Measurements from ENCODE around the gene UHRF1.
"Not testable (repeated sequence)": the region's sequence is repeated elsewhere in the genome, so short reads cannot be mapped to it uniquely, and the experiment has no call there.

The UHRF1 gene

DNA sequence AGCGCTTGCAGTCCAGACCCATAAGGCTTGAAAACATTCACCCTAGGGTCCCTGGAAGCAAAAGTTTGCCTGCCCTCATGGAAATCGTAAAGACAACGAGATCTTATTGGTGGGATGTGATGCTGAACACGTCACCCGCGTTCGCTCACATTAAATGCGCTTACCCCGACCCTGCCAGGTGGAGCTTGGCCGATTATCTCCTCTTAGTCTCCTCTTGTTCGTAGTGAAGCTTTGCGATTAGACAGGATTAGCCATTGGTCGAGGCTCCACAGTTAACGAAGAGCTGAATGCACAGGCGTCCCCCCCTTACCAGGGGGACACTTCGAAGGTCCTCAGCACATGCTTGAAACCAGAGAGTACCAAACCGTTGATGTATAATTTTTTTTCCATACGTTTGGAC lies 43.6 kb downstream of the UHRF1 start:
- no peak for TF ChIP-seq POLR2A (IDR thresholded peaks at IDR 0.05; ENCODE audit: low read depth, low read length)
- TF ChIP-seq POU2F2 (IDR thresholded peaks at IDR 0.05; ENCODE audit: low read depth, low read length) = no peak
- no peak for TF ChIP-seq POLR2AphosphoS5 (IDR thresholded peaks at IDR 0.05; ENCODE audit: low read depth, low read length)
- no peak for TF ChIP-seq PAX5 (IDR thresholded peaks at IDR 0.05; ENCODE audit: insufficient read depth, low read length, severe bottlenecking)
- TF ChIP-seq TAF1 (IDR thresholded peaks at IDR 0.05; ENCODE audit: low read depth, low read length) = no peak
- TF ChIP-seq SPI1 (IDR thresholded peaks at IDR 0.05; ENCODE audit: low read depth, low read length) = no peak
- DNase-seq (ENCODE audit: insufficient read length, low spot score) (no peak), FAIRE-seq (no peak)

DNA sequence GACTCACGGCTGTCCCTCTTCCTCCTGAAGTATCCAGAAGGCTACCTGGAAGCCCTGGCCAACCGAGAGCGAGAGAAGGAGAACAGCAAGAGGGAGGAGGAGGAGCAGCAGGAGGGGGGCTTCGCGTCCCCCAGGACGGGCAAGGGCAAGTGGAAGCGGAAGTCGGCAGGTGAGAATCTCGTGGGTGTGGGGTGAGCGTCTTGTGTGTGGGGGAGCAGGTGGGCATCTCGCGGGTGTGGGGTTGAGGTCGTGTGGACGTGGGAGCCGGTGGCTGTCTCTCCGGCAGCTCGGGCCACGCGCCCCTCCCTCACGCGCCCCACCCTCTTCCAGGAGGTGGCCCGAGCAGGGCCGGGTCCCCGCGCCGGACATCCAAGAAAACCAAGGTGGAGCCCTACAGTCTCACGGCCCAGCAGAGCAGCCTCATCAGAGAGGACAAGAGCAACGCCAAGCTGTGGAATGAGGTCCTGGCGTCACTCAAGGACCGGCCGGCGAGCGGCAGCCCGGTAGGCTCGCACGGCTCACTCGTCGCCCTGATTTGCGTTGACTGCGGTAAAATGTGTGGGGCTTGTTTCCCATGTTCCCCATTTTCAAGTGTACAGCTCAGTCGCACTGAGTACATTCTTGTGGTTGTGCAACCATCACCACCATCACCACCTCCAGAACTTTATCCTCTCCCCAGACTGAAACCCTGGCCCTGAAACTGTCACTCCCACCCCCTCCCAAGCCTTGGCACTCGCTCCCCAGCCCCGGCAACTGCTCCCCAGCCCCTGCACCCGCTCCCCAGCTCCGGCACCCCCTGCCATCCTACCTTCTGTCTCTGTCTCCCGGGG lies 45.2 kb downstream of the UHRF1 start:
- FAIRE-seq = not testable (repeated sequence)

DNA sequence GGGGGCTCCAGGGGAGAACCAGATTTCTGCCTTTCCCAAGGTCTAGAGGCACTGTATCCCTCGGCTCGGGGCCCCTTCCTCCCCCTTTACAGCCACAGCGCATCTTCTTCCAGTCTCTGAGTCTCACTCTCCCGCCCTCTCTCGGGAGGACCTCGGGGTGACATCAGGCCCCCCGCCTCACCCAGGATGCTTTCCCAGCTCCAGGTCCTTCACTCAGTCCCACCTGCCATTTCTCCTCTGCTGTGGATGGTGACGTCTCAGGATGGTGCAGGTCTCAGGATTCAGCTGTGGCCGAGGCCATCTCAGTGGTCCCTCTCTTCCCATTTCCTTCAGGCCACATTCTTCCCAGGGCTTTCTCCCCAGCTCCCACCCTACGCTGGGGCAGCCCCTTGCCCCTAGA lies 46.0 kb downstream of the UHRF1 start:
- TF ChIP-seq PAX5 (IDR thresholded peaks at IDR 0.05; ENCODE audit: insufficient read depth, low read length, severe bottlenecking) = no peak
- no peak for TF ChIP-seq TAF1 (IDR thresholded peaks at IDR 0.05; ENCODE audit: low read depth, low read length)
- TF ChIP-seq POU2F2 (IDR thresholded peaks at IDR 0.05; ENCODE audit: low read depth, low read length) = no peak
- TF ChIP-seq POLR2A (IDR thresholded peaks at IDR 0.05; ENCODE audit: low read depth, low read length) = no peak
- no peak for TF ChIP-seq SPI1 (IDR thresholded peaks at IDR 0.05; ENCODE audit: low read depth, low read length)
- no peak for TF ChIP-seq POLR2AphosphoS5 (IDR thresholded peaks at IDR 0.05; ENCODE audit: low read depth, low read length)
- FAIRE-seq (no peak), DNase-seq (ENCODE audit: insufficient read length, low spot score) (no peak)

More for the DNA sequence above, 45.2 kb downstream of the UHRF1 start:
- DNase-seq (ENCODE audit: insufficient read length, low spot score) = not testable (repeated sequence)

DNA sequence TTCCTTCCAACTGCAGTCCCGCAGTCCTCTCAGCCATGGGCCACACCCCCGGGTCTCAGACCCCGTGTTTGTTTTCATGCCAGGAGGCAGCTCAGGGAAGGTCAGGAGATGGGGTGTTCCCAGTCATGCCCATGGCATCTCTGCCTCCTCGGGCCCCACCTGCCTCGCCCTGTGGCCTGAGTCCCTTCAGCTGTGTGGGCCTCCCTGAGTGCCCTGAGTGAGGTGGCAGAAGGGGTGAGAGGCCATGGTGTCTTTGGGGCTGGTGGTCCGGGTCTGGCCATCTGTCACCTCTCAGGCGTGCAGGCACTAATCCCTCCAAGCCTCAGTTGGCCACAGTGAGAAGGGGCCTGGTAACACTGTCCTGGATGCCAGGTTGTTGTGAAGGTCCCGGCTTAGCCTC lies 48.7 kb downstream of the UHRF1 start:
- TF ChIP-seq TAF1 (IDR thresholded peaks at IDR 0.05; ENCODE audit: low read depth, low read length) = no peak
- no peak for TF ChIP-seq POLR2AphosphoS5 (IDR thresholded peaks at IDR 0.05; ENCODE audit: low read depth, low read length)
- TF ChIP-seq POU2F2 (IDR thresholded peaks at IDR 0.05; ENCODE audit: low read depth, low read length) = no peak
- no peak for TF ChIP-seq POLR2A (IDR thresholded peaks at IDR 0.05; ENCODE audit: low read depth, low read length)
- no peak for FAIRE-seq
- no peak for DNase-seq (ENCODE audit: insufficient read length, low spot score)

DNA sequence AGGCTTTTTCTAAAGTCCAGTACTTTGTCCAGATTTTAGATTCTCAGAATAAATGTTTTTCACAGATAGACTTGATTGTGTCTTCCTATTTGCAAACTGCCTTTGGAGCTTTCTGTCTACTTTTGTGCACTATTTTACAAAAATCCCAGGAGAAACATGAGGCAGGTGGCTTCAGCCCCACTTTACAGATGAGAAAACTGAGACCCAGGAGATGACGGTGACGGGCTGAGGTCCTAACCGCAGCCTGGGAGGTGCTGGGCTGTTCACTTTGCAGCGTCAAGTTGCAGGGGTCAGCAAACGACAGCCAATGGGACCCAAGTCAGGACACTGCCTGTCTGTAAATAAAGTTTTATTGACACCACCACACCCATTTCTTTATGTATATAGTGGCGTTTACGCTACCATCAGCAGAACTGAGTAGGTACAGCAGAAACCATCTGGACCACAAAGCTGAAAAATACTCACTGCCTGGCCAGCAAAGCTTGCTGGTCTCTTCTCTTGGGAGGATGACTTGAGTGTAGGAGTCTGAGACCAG lies 52.9 kb downstream of the UHRF1 start:
- TF ChIP-seq POLR2AphosphoS5 (IDR thresholded peaks at IDR 0.05; ENCODE audit: low read depth, low read length) (no peak), TAF1 (IDR thresholded peaks at IDR 0.05; ENCODE audit: low read depth, low read length) (no peak), SPI1 (IDR thresholded peaks at IDR 0.05; ENCODE audit: low read depth, low read length) (no peak), PAX5 (IDR thresholded peaks at IDR 0.05; ENCODE audit: insufficient read depth, low read length, severe bottlenecking) (no peak), POLR2A (IDR thresholded peaks at IDR 0.05; ENCODE audit: low read depth, low read length) (no peak), POU2F2 (IDR thresholded peaks at IDR 0.05; ENCODE audit: low read depth, low read length) (no peak)
- DNase-seq (ENCODE audit: insufficient read length, low spot score) (no peak), FAIRE-seq (no peak)

DNA sequence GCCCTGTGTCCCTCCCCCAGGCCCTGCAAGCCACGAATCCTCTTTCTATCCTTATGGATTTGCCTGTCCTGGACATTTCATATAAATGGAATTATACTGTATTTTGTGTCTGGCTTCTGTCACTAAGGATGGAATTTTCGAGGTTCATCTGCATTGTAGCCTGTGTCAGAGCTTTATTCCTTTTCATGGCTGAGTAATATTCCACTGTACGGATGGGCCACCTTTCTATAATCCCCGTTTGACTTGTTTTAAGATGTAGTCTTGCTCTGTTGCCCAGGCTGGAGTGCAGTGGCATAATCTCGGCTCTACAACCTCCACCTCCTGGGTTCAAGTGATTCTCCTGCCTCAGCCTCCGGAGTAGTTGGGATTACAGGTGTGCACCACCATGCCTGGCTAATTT lies 55.8 kb downstream of the UHRF1 start:
- DNase-seq (ENCODE audit: insufficient read length, low spot score) (no peak), FAIRE-seq (no peak)

DNA sequence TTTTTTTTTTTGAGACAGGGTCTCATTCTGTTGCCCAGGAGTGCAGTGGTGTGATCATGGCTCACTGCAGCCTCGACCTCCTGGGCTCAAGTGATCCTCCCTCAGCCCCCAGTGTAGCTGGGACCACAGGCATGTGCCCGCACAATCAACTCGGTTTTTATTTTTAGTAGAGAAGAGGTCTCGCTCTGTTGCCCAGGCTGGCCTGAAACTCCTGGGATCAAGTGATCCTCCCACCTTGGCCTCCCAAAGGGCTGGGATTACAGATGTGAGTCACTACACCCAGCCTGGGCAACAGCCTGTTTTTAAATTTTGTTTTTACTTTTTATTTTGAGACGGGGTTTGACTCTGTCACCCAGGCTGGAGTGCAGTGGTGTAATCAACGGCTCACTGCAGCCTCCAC lies 57.3 kb downstream of the UHRF1 start:
- DNase-seq (ENCODE audit: insufficient read length, low spot score) (no peak), FAIRE-seq (no peak)
- TF ChIP-seq POLR2A (IDR thresholded peaks at IDR 0.05; ENCODE audit: low read depth, low read length) (no peak), POLR2AphosphoS5 (IDR thresholded peaks at IDR 0.05; ENCODE audit: low read depth, low read length) (no peak), SPI1 (IDR thresholded peaks at IDR 0.05; ENCODE audit: low read depth, low read length) (no peak), POU2F2 (IDR thresholded peaks at IDR 0.05; ENCODE audit: low read depth, low read length) (no peak), TAF1 (IDR thresholded peaks at IDR 0.05; ENCODE audit: low read depth, low read length) (no peak), PAX5 (IDR thresholded peaks at IDR 0.05; ENCODE audit: insufficient read depth, low read length, severe bottlenecking) (no peak)

More for the DNA sequence above, 55.8 kb downstream of the UHRF1 start:
- TF ChIP-seq PAX5 (IDR thresholded peaks at IDR 0.05; ENCODE audit: insufficient read depth, low read length, severe bottlenecking) = no peak
- no peak for TF ChIP-seq TAF1 (IDR thresholded peaks at IDR 0.05; ENCODE audit: low read depth, low read length)
- TF ChIP-seq POU2F2 (IDR thresholded peaks at IDR 0.05; ENCODE audit: low read depth, low read length) = no peak
- no peak for TF ChIP-seq POLR2AphosphoS5 (IDR thresholded peaks at IDR 0.05; ENCODE audit: low read depth, low read length)
- TF ChIP-seq POLR2A (IDR thresholded peaks at IDR 0.05; ENCODE audit: low read depth, low read length) = no peak
- TF ChIP-seq SPI1 (IDR thresholded peaks at IDR 0.05; ENCODE audit: low read depth, low read length) = no peak

DNA sequence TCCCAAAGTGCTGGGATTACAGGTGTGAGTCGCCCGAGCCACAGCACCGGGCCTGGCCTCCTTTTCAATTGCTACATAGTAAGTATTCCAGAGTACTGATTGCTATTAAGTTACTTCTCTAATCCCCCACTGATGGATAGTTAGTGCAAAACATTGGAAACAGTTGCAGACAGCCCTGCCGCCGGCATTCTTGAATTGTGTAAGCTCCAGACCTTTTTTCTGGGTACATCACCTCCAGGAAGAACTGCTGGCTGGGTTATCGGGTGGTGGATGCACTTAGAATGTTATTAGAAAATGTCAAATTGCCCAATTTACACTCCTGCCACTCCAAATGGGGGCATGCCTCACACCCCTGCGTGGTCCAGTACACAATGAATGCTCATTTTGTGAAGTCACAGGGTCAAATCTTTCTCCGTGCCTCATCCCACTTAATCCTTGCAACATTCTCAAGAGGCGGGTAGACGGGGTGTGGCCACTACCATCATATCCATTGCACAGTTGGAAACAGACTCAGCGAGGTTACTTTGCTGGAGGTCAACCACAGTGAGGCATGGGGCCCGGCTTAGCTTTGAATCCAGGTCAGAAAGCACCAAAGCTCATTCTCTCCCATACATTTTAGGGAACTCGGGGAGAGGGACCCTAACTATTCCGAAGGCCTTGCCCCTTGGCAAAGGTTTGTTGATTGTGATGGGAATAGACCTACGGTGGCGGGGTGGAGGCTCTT lies 58.6 kb downstream of the UHRF1 start:
- no peak for TF ChIP-seq SPI1 (IDR thresholded peaks at IDR 0.05; ENCODE audit: low read depth, low read length)
- TF ChIP-seq POU2F2 (IDR thresholded peaks at IDR 0.05; ENCODE audit: low read depth, low read length) = no peak
- TF ChIP-seq POLR2A (IDR thresholded peaks at IDR 0.05; ENCODE audit: low read depth, low read length) = no peak
- TF ChIP-seq PAX5 (IDR thresholded peaks at IDR 0.05; ENCODE audit: insufficient read depth, low read length, severe bottlenecking) = no peak
- TF ChIP-seq TAF1 (IDR thresholded peaks at IDR 0.05; ENCODE audit: low read depth, low read length) = no peak
- no peak for TF ChIP-seq POLR2AphosphoS5 (IDR thresholded peaks at IDR 0.05; ENCODE audit: low read depth, low read length)
- DNase-seq (ENCODE audit: insufficient read length, low spot score) = no peak
- FAIRE-seq = peak; percentile 51

DNA sequence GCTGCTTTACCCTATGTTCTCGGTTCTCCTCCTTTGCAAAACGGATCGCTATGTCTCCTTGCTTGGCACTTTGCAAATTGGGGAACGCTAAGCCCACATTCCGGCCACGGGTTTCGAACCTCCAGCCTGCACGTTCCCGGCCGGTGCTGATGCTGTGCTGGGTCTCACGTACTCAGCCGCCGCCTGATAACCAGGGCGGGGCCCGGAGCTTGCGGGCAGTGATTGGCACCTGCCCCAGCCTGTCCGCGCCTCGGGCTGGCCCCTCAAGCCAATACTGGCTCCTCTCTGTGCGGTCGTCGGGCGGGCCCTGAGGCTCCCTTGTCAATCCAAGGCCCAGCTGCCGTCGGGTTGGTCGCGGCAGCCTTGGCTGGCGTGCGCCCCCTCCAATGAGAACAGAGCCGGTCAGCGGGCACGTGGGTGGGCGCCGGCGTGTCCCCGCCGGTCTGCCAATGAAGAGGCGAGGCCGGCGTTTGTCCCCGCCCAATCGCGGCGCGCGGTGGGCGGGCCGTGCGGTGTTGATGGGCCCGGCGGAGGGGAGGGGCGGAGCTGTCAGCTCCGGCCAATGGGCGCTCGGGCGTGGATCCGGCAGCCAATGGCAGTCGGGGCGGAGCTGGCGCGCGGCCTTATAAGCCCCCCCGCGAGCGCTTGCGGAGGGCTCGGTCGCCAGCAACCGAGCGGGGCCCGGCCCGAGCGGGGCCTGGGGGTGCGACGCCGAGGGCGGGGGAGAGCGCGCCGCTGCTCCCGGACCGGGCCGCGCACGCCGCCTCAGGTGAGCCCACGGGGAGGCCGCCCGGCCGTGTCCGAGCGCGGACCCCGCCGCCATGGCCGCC lies 59.4 kb downstream of the UHRF1 start, which contains the start of gene KDM4B:
Gene KDM4B, plus strand, starts transcription at position 652 of the 830 bp plus-strand sequence. CDS start 63,778 bp downstream, outside the sequence.
- peak; percentile 97 for FAIRE-seq
- peak; percentile 99 for DNase-seq (ENCODE audit: insufficient read length, low spot score)
- TF ChIP-seq POU2F2 (IDR thresholded peaks at IDR 0.05; ENCODE audit: low read depth, low read length) (peak; percentile 67; the same call in 1 of the 2 replicates), SPI1 (IDR thresholded peaks at IDR 0.05; ENCODE audit: low read depth, low read length) (no peak), PAX5 (IDR thresholded peaks at IDR 0.05; ENCODE audit: insufficient read depth, low read length, severe bottlenecking) (peak; percentile 8), POLR2A (IDR thresholded peaks at IDR 0.05; ENCODE audit: low read depth, low read length) (peak; percentile 92), TAF1 (IDR thresholded peaks at IDR 0.05; ENCODE audit: low read depth, low read length) (peak; percentile 42; the same call in 1 of the 2 replicates), POLR2AphosphoS5 (IDR thresholded peaks at IDR 0.05; ENCODE audit: low read depth, low read length) (peak; percentile 89)
